Measurements from ENCODE around the gene RAB8B. TPM values are rescaled to one million over a fixed set of nuclear protein-coding genes. Genes with fewer than 3 reads are reported as not detected.
A peak's percentile ranks its signal among the peaks of the same experiment; 100 is the strongest.

RAB8B gene
- total and polyA plus RNA-seq, 10 of the 15 experiments (the other 5 are each of a cell fraction or from before 2014, with no cell fraction given), result 17.8 to 104 (median 65.1) TPM

DNA sequence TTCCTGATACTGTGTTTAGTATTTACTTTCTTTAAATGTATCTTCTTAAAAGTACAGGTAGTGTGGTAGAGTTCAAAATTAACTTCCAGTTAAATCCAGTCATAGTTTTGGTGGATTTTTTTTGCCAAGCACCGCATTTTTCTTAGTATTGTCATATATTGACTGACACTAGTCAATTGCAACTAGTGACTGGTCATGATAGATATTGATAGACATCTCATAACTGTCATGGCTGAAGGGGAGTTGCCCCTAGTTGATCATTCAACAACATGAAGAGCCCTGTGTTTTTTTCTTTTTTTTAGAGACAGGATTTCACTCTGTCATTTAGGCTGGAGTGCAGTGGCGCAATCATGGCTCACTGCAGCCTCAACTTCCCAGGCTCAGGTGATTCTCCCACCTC, 22.1 kb downstream of the RAB8B start:
- H3K9ac ChIP-seq (ENCODE audit: control insufficient read depth, insufficient read depth, low read length), result peak overlapping the region; percentile 36
- no peak overlapping the region for H2AFZ ChIP-seq (ENCODE audit: control insufficient read depth, low read depth, low read length)
- no peak for DNase-seq (ENCODE audit: low read depth, low spot score)
- BruUV-seq (replicated peaks), result no TSS peak
- in situ Hi-C loops (cut with MboI), result no loop called here
- RAD21 ChIA-PET (ENCODE audit: unreplicated experiment), result interaction anchor here (1.1 to 2.1 kb wide), 8 partner anchors 9 to 191 kb away, joined by 3 to 23 read pairs (median 6); partner anchors contain the start of gene RPS27L
- TF ChIP-seq, protein P1, sequence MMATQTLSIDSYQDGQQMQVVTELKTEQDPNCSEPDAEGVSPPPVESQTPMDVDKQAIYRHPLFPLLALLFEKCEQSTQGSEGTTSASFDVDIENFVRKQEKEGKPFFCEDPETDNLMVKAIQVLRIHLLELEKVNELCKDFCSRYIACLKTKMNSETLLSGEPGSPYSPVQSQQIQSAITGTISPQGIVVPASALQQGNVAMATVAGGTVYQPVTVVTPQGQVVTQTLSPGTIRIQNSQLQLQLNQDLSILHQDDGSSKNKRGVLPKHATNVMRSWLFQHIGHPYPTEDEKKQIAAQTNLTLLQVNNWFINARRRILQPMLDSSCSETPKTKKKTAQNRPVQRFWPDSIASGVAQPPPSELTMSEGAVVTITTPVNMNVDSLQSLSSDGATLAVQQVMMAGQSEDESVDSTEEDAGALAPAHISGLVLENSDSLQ (IDR thresholded peaks at IDR 0.05), result peak; percentile 70
- no peak for TF ChIP-seq PML (IDR thresholded peaks at IDR 0.05; ENCODE audit: low read length)
- no peak for TF ChIP-seq KAT2A (conservative IDR thresholded peaks at IDR 0.05; ENCODE audit: control insufficient read depth, low read depth, low read length)
- no peak for TF ChIP-seq SPI1 (IDR thresholded peaks at IDR 0.05; ENCODE audit: borderline replicate concordance, insufficient read depth, low read depth, low read length)
- CTCF ChIA-PET, result interaction anchor here (0.6 to 9.3 kb wide), 5 partner anchors 9 to 27 kb away, joined by 3 to 90 read pairs (median 4); no protein-coding TSS in a partner anchor
- 96% methylated on average over 2 of the region's 2 CpGs for WGBS (ENCODE audit: insufficient coverage, insufficient replicate concordance, low lambda C conversion rate, missing lambda C conversion rate)
- peak; percentile 11; the same call in 1 of the 3 replicates for ATAC-seq
- H3K27me3 ChIP-seq (replicated peaks in 1 of 2; ENCODE audit: control insufficient read depth in 2 of 2, insufficient read depth in 2 of 2, low read length in 1 of 2), result no peaks in the 10 kb centered on the region
- no peak for FAIRE-seq
- peak overlapping the region; percentile 62; the same call in 1 of the 2 replicates for H3K4me3 ChIP-seq
- no peaks in the 10 kb centered on the region for H3K36me3 ChIP-seq (ENCODE audit: control insufficient read depth in 2 of 2, insufficient read depth in 2 of 2, low read length in 1 of 2)
- H3K4me2 ChIP-seq (ENCODE audit: control insufficient read depth, insufficient read depth), result peak overlapping the region; percentile 78
- SMC1A ChIA-PET (ENCODE audit: uncharacterized antibody, unreplicated experiment), result interaction anchor here (1.0 to 12.3 kb wide), 7 partner anchors 10 to 64 kb away, joined by 3 to 252 read pairs (median 6); partner anchors contain the start of gene RPS27L
- H3K79me2 ChIP-seq (ENCODE audit: control insufficient read depth, insufficient read depth, low read length), result peaks cover 87% of the 10 kb centered on the region
- intact Hi-C loops (cut with micrococcal nuclease; ENCODE audit: unreplicated experiment), result loop anchor here (2.0 to 10.0 kb wide), 2 partner anchors 17 to 57 kb away; partner anchors contain the start of gene RPS27L
- no peaks in the 10 kb centered on the region for H3K9me3 ChIP-seq (replicated peaks; ENCODE audit: control insufficient read depth, insufficient read depth, low read length)
- peaks cover 46% of the 10 kb centered on the region for H3K4me1 ChIP-seq (ENCODE audit: control insufficient read depth, insufficient read depth, low read length)
- POLR2A ChIA-PET, result interaction anchor here (1.0 to 6.5 kb wide), 4 partner anchors 17 to 54 kb away, joined by 3 to 118 read pairs (median 10); partner anchors contain the start of genes RAB8B and RPS27L
- H3K27ac ChIP-seq (ENCODE audit: control insufficient read depth, insufficient read depth), result peak overlapping the region; percentile 87
- no peaks in the 10 kb centered on the region for H4K20me1 ChIP-seq (ENCODE audit: control insufficient read depth, insufficient read depth)

Measured in GM12878 (cell line).